HUDEP-2 (cell line): ENCODE measurements around the gene ABCB8.

Source experiments
- DNase-seq, 76 experiments: peaks; one replicate each; lab custom pipeline; 2025; ENCODE audit not compliant: unreplicated experiment in 76 of 76; lab: John Stamatoyannopoulos, UW

ABCB8 gene

DNA sequence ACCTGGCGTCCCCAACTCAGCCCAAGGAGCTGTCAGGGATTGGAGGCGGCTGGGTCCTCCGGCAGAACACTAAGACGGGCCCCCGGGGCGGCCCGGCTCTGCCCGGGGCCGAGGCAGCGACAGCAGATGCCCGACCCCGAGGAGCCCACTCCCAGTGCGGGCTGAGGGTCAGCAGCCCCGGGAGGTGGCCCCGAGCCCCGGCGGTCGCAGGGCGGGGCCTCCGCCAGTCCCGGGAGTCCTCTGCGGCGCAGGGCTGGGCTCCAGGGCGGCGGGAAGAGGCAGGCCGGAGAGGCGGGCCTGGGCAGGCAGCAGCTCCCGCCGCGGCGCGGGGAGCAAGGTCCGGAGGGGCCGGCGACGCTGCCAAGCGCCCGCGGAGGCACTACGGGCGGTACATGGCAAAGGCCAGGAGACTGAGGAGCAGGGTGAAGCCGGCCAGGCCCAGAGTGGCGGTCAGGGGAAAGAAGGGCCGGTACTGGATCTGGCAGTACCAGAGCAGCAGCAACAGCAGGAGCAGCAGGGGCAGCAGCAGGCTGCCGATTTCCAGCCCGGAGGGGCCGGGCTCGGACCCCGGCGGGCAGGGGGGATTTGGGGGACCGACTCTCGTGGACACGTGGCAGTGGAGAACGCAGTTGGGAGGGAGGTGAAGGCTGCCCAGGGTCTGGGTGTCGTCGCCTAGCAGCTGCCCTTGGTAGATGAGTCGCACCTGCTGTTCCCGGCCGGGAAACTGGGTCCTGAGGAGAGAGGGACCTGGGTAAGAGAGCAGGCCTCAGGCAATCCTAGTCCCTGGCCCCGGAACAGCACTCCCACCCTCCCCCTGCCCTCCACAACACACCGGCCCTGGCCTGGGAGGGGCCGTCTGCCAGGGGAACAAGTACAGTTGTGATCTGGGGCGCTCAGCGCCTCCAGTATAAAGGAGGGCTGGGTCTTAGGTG is 53.2 kb downstream of the ABCB8 start:
- no peak for DNase-seq

DNA sequence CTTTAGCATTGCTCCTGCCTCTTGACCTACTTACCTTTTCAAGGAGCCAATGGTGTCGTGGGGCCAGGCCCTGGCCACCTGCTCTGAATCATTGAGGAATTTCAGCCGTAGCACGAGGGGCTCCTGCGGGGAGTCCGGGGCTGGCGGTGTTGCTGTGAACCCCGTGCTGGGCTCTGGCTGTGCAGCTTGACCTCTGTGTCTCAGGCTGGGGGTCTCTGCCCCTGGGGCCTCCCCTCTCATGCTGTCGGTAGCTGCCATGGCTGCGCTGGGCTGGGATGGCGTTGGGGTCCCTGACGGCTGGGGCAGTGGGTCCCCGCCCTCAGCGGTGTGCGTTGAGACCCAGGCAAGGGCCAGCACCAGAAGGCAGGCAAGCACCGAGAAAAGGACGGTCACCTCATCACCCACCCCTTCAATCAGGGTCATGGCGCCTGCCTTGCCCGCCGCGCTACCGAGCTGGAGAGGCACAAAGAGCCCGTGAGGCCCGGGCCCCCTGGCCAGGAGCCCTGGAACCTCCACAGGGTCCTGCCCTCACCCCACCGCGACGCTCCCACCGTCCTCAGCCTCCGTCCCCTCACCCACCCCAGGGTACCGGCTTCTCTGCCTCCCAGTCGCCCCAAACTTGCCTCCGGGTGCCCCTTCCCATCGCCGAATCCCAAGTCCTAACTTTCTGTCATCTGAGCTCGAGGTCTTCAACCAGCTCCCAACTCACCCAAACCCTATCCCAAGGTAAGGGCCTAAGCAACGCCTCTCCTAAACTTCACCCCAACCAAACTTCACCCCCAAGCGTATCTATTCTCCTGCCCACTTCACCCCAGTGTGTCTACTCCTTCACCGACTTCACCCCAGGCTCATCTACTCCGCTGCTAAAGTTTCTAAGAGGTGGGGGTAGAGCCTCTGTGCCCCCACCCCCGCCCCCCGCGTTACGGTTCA is 54.2 kb downstream of the ABCB8 start:
- DNase-seq = no peak

DNA sequence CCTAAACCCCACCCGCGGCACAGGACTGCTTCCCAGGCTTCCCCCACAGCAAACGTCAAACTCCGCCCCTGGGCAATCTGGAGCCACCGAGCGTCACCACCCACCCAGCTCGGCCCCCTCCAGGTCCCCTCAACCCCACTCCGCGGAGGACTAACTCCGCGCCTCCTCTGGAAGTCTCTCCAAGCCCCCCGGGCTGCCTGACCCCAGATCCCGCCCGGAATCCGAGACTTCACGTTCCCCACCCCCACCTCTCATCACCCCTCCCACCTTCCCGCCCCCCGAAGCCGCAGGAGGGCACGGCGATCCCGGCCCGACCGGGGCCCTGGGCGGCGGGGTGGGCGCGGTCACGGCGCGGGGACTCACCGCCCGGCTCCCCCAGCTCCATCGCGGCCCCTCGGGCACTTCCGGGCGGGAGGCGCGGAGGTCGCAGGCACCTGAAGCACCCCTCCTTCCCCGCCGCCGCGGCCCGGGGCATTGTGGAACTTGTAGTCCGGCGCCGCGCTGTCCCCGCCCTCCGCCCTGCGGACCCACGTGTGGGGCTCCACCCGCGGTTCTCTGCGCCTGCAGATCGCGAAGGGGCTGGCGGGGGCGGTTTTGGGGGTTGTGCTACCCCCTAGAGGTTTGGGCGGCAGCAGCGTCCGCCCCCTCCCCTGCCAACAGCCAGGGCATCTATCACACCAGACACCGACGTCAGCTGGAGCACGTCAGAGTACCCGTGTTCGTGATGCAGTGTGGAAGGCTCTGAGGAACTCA is 55.0 kb downstream of the ABCB8 start, which contains the start of gene TMUB1:
Gene TMUB1 (minus strand): TSS at position 423 of the 753 bp plus-strand sequence. CDS start 930 bp downstream, outside the sequence.
- DNase-seq = peak in 51 of 76 experiments; percentile 4 to 72 (median 42)

DNA sequence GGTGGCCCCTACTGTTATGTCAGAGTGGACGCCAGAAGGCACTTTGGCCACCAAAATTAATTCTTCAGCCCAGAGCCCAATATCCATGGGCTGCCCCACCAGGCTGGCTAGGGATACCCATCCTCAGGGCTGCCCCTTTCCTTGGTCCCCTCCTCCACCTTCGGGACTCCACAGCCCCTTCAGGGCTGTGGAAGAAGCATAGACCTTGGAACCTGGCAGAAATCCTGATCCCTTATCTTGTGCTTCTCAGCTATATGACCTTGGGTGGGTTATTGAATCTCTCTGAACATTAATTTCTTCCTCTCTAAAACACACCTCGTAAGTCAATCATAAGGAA is 55.5 kb downstream of the ABCB8 start:
- no peak for DNase-seq

DNA sequence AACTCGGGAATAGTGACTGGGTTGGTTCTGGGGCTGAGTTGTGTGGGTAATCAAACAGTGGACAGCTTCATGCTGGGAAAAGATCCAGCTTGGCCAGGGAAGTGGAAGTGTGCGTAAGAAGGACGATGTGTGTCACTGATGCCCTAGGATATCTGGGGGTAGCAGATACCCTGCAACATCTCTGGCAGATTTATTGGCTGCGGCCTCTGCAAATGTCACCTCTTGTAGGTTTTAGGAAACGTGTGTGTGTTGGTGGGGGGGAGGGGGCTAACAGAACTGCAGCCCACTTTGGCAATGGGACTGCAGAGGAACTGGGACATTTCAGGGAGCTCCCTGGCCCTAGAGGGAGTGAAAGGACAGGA is 57.1 kb downstream of the ABCB8 start:
- DNase-seq = no peak

DNA sequence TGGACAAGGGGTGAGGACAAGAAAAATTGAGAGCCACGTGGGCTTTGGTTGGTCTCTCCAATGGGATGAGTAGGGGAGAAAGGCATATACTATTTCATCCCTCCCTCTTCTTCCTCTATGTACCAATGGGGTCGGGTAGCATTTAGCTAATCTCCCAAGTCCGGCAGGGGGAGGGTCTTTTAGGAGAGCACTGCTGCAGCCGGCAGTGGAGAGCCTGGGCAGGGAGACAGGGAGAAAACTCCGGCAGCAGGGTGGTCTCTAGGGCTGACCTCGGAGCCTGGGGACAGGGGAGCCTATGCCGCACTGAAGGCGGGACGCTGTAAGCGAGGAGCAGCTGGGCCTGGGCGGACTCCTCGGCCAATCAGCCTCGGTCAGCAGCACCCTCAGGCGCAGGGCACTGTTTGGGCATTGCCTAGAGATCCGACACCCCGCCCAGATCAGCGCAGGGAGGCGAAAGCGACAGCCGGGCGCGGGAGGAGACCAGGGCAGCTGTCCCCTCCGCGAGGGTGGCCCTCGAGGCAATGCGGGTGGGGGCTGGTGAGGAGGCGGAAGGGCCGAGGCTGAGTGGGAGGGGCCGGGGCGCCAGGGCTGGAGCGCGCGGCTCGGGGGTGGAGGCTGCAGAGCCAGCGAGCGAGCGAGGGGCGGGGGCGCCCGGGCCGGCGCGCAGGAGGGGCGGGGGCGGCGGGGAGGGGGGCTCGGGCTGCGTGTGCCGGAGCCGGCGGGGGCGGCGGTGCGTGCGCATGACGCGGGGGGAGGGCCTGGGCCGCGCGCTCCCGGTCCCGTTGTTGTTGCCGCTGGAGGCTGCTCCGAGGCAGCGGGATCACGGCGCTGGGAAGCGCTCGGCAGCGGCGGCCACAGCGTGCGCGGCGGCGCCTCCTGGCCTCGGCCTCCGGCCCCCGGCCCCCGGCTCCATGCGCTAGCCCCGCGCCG is 57.7 kb downstream of the ABCB8 start, which contains the start of gene AGAP3:
Gene AGAP3 (plus strand): TSS at position 785 of the 930 bp plus-strand sequence. CDS start 267 bp downstream, outside the sequence.
- DNase-seq = peak in 73 of 76 experiments; percentile 6 to 90 (median 68)

DNA sequence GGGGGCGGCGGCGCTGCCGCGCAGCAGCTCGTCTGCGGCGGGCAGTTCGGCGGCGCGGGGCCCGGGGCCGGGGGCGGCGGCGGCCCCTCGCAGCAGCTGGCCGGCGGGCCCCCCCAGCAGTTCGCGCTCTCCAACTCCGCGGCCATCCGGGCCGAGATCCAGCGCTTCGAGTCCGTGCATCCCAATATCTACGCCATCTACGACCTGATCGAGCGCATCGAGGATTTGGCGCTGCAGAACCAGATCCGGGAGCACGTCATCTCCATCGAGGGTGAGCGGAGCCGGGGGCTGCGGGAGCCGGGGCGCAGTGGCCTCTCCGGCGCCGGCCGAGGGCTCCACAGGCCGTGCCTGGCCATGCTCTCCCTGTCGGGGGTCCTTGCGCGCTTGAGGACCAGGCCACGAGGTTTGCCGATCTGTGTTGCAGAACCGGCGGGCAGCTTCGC is 58.6 kb downstream of the ABCB8 start:
- DNase-seq = peak in 5 of 76 experiments; percentile 5 to 49 (median 40)

DNA sequence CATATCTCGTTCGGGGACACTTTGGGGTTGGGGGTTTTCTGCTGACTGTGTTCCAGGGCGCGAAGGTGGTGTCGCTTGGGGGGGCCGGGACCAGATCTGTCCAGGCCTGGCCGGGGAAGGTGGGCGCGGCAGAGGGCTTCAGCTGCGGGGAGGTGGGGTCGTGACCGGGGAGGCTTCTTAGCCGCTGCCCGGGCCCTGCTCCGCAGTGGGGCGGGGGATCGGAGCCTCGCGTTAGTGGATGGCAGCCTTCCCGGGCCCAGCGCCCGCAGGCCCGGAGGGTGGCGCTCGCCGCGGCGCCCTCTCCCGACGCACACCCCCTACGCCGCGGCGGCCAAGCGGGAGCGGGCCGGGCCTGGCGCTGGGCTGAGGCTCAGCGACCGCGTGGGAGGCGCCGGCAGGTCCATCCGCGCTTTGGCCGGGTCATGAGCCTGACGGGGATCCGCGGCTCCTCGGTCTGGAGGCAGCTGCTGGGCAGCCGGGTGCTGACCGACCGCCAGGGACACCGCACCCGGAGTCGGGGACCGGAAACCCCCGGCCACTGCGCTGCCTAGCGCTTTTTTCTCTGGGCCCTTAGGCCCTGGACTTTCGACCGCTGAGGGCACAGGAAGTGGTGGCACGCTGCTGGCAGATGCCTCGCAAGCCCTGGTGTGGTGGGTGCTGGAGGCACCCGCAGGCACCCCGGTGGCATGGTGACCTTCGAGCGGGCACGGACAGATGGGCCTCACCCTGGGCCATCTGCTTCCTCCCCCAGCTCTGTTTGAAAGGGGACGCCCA is 59.2 kb downstream of the ABCB8 start:
- DNase-seq = peak in 38 of 76 experiments; percentile 8 to 62 (median 37)

DNA sequence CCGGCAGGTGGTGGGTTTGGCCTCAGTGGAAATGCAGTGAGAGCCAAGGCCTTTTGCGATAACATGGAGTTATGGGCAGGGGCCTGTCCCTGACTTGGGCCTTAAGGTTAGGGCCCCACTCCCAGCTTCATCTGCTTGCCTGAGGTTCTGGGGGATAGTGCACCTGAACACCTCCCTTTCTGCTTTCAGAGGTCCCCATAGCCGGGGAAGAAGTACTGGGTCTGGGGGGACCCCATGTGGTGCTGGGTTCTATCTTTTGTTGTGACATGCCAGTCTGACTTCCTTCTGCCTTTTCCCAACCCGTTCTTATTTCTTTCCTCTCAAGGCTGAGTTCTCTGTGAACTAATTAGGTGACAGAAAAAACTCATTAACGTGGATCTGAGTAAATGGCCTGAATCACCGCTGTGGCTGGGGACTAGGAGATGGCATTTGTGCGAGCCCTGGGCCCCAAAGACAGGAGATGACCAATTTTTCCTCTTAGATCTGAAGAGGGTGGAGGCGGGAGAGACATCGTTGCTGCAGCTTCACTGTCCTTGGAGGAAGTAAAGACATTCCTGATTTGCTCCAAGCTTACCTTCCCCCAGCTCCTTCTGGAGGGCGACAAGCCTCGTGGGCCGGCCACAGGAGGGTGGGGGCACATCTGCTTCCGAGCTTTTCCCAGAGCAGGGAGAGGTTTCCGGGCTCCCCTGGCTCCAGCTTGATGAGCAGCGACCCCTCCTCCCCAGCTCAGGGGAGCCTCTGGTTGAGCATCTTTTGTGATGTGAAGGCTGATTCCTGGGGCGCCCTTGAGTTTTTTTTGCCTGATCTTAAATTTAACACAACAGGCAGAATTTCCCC is 60.0 kb downstream of the ABCB8 start:
- peak in 1 of 76 experiments; percentile 39 for DNase-seq

DNA sequence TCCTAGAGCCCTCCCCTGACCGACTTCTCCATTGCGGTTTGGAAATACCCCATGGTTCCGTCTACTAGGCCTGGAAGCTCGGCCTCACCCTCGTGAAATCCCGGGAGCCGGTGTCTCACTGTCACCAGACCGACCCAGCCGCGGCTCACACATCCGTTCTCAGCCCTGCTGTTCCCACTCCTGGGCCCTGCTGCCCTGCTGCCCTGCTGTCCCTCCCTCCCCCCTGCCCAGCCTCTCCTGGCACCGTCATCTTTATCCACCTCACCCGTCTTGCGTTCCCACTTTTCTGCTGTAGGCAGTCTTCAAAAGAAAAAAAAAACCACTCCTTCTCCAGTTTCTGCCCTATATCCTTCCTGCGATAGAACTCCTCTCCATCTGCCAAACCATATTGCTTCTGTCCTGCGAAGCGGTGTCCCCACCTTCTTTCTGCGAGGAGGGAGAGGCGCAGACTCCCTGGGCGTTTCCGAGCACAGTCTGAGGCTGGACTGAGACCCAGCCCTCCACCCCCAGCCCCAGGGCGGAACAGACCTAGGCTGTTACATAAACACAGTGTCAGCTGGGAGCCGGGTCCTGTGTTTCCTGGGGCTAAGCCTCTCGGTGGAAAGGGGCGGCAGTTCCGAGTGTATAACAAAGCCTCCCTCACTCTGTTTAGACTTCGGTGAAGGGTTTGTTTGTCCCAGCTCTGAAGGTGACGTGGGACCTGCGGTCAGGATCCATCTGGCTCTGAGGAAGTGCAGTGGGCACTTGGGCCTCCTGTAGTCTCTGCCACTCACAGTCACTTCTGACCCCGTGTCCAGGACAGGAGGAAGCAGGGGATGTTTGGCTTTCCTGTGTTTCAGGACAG is 60.8 kb downstream of the ABCB8 start:
- DNase-seq = peak in 41 of 76 experiments; percentile 5 to 64 (median 37)

DNA sequence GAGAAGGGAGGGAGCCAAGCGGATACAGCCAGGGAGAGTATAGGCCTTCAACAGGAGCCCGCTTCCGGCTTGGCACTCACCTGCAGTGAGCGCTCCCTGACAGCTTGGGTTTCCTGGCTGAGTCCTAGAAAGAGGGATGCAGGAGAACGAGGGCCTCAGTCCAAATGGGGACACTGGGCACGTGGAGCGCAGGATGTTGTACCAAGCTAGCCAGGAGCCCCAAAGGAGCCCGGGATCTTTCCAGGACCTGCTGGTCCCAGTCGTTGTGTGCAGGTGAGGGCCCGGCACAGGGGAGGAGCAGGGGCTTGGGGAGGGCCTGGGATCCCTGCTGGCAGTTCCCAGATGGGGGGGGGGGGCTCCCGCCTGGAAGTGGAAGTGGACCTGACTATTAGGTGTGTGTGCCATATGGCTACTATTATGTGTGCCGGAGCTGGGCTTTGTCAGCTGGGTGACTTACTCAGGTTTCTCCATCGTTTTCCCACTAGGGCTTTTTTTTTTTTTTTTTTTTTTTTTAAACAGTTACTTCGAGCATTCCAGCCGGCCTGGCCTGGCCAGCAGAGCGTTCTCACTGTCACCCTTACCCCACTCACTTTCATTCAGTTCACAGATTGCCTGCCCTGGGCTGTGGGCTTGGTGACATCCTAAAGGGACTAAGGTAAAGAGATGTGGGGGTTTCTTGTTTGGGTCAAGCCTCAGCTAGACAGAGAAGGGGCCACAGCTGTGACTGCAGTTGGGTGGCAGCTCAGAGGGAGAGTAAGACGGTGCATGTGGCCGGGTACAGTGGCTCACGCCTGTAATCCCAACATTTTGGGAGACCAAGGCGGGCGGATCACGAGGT is 61.9 kb downstream of the ABCB8 start:
- no peak for DNase-seq

DNA sequence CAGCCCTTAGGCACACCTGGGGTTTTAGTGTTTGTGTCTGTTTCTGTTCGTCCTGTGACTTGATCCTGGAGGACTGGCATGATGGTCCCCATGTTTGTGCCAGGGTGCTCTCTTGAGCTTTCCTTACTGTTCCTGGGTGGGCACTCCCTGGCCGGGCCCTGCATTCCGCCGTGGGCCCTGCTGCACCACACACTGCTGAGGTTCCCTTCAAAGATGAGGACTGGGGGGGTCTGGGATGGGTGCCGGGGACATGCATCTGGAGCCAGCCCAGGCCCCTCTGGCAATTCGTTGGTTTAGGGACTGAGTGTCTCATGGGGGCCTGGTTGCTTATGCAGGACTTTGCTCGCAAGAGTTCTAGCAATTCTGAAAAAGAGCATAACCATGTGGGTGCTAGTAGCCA is 62.8 kb downstream of the ABCB8 start:
- no peak for DNase-seq

DNA sequence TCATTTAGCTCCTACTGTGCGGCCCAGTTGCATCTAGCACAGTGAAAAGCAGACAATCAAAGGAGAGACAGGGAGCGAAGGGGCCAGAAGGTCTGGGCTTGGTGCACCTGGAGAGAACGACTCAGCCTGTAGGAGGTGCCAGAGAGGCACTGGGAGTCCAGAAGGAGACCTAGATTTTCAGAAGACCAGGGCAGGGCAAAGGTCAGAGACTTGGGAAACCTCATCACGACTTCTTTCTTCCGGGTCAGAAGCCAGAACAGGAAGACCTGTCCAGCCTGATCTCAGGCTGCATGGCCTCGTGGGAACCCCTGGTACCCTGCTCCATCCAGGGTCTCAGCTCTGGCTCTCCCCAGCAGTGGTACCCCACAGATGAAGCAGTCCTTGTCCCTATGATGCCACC is 63.2 kb downstream of the ABCB8 start:
- peak in 12 of 76 experiments; percentile 5 to 50 (median 18) for DNase-seq

DNA sequence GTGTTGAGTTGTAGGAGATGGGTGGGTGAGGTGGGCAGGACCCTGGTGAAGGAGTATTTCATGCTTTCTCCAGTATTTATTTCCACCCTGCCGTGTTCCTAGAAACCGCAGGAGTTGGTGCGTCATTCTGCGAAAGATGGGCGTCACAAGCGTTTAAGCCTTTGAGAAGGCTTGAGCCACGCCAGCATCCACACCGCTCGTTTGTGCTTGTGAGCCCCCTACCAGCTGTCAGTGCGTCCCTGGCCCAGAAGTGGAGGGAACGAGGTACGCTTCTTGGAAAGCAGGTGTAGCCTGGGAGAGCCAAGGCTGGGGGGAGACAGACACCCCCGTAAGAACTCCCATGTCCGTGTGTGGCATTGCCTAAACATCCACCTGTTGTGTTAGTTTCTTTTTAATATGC is 63.7 kb downstream of the ABCB8 start:
- no peak for DNase-seq

DNA sequence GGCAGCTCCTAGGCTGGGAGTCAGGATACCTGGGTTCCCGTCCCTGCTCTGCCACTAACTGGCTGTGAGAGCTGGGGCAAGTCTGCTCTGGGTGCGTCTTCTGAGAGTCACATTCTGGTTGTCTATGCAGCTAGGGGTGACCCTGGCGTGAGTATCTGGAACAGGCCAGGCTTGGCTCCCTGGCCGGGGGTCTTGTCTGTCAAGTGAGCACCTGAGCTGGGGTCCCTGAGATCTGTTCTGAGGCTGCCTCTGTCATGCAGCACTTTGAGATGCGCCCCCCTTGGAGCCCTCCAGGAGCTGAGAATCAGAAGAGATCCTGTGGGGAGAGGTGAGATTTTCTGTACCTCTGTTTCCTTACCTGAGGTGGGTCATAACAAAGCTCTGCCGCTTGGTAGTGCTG is 65.5 kb downstream of the ABCB8 start:
- DNase-seq = no peak

DNA sequence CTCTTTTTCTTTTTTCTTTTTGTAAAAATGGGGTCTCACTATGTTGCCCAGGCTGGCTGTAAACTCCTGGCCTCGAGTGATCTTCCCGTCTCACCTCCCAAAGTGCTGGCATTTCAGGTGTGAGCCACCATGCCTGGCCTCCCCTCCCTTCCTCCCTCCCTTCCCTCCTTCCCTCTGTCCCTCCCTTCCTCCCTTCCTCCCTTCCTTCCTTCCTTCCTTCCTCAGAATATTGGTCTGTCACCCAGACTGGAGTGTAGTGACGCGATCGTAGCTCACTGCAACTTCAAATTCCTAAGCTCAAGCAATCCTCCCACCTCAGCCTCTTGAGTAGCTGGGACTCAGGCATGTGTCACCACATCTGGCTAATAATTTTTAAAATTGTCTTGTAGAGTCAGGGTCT is 66.4 kb downstream of the ABCB8 start:
- DNase-seq = no peak
